ENCODE data around the gene RND1.
"Not testable (repeated sequence)": the region's sequence is repeated elsewhere in the genome, so short reads cannot be mapped to it uniquely, and the experiment has no call there.

Gene RND1

GRCh38 chr12:48881686-48882314 lies 16.1 kb upstream of the RND1 start:
- no peak for TF ChIP-seq CTCF (conservative IDR thresholded peaks at IDR 0.05; ENCODE audit: low read length)
- DNase-seq (ENCODE audit: low read depth): no peak
- peak overlapping the region; percentile 39 for H3K4me3 ChIP-seq (ENCODE audit: low read length)

GRCh38 chr12:48880647-48881046 lies 15.0 kb upstream of the RND1 start:
- no peak for DNase-seq (ENCODE audit: low read depth)
- TF ChIP-seq CTCF (conservative IDR thresholded peaks at IDR 0.05; ENCODE audit: low read length): no peak
- H3K4me3 ChIP-seq (ENCODE audit: low read length): no peak overlapping the region

GRCh38 chr12:48878548-48878947 lies 12.9 kb upstream of the RND1 start:
- no peak for TF ChIP-seq CTCF (conservative IDR thresholded peaks at IDR 0.05; ENCODE audit: low read length)

DNA sequence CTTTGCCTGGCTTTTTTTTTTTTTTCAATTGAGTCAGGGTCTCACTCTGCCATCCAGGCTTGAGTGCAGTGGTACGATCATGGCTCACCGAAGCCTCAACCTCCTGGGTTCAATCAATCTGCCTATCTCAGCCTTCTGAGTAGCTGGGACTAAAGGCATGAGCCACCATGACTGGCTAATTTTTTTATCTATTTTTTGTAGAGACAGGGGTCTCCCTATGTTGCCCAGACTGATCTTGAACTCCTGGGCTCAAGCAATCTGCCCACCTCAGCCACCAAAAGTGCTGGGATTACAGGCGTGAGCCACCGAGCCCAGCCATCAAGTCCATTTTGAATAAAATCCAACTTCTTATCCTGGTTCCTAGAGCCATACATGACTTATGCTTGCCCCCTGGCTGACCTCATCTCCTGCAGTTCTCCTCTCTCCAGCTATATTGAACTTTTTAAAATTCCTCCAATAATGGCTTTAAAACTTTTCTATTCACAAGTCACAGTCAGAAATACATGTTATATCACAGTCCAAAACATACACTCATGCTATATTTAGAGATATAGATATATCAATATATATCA lies 10.4 kb upstream of the RND1 start:
- no peak for TF ChIP-seq CTCF (conservative IDR thresholded peaks at IDR 0.05; ENCODE audit: low read length)
- no peak for DNase-seq (ENCODE audit: low read depth)
- H3K4me3 ChIP-seq (ENCODE audit: low read length): no peak overlapping the region

More at GRCh38 chr12:48878548-48878947, 12.9 kb upstream of the RND1 start:
- no peak for DNase-seq (ENCODE audit: low read depth)
- no peak overlapping the region for H3K4me3 ChIP-seq (ENCODE audit: low read length)

DNA sequence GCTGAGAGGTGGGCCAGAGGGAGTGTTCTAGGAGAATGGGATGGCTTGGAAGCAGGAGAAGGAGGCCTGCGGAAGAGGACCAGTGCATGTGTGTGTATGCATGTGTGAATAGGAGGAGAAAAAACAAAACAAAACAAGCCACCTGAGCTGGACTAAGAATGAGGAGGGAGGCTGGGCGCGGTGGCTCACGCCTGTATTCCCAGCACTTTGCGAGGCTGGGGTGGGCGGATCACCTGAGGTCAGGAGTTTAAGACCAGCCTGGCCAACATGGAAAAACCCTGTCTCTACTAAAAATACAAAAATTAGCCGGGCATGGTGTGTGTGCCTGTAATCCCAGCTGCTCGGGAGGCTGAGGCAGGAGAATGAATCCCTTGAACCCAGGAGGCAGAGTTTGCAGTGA lies 7.9 kb upstream of the RND1 start:
- not testable (repeated sequence) for H3K4me3 ChIP-seq (ENCODE audit: low read length); DNase-seq (ENCODE audit: low read depth)

GRCh38 chr12:48873096-48873495 lies 7.4 kb upstream of the RND1 start:
- TF ChIP-seq CTCF (conservative IDR thresholded peaks at IDR 0.05; ENCODE audit: low read length): no peak

GRCh38 chr12:48869191-48869590 lies 3.5 kb upstream of the RND1 start:
- no peak for DNase-seq (ENCODE audit: low read depth)
- no peak overlapping the region for H3K4me3 ChIP-seq (ENCODE audit: low read length)
- no peak for TF ChIP-seq CTCF (conservative IDR thresholded peaks at IDR 0.05; ENCODE audit: low read length)

More at GRCh38 chr12:48873096-48873495, 7.4 kb upstream of the RND1 start:
- DNase-seq (ENCODE audit: low read depth): no peak
- no peak overlapping the region for H3K4me3 ChIP-seq (ENCODE audit: low read length)
